IMR-90 (cell line): Measurements from ENCODE around the gene DCDC2B. TPM values are rescaled to one million over a fixed set of nuclear protein-coding genes. Genes with fewer than 3 reads are reported as not detected.

Source experiments
- ATAC-seq: fragments of 200-7000 bp; cut with Tn5 transposase; 2 replicates; pipeline ENCODE4 v1.9.1; 2020; ENCODE audit warnings: low read depth, mild to moderate bottlenecking, moderate library complexity
- BruUV-seq: library from RNA; stranded (reverse); fragments of 400-500 nt; replicated peaks from 2 replicates; lab custom pipeline; 2021; lab: Mats Ljungman, UMichigan
- CTCF ChIA-PET: fragments of 300-600 bp; formaldehyde crosslinking; extraction: SDS; loops from one replicate; lab custom pipeline; 2021; ENCODE audit warnings: antibody characterized with exemption; lab: Yijun Ruan, JAX
- POLR2A ChIA-PET: fragments of 300-600 bp; sonication (Branson Sonifier 250); formaldehyde crosslinking; loops from one replicate; lab custom pipeline; 2022; ENCODE audit warnings: antibody characterized with exemption; ENCODE audit not compliant: unreplicated experiment; lab: Charles Lee
- DNase-seq: peaks from one replicate; pipeline ENCODE4 v3.0.0; 2013
- H2AFZ ChIP-seq: replicated peaks from 2 replicates; pipeline ENCODE3; 2013; ENCODE audit warnings: low read length, mild to moderate bottlenecking; ENCODE audit not compliant: poor library complexity
- H2AK5ac ChIP-seq: 2 replicates; pipeline ENCODE4 v1.6.1; 2013; ENCODE audit warnings: low read depth, low read length, inconsistent platforms
- H2AK9ac ChIP-seq: replicated peaks from 2 replicates; pipeline ENCODE3; 2013; ENCODE audit warnings: mild to moderate bottlenecking, low read depth, low read length, moderate library complexity; ENCODE audit not compliant: poor library complexity
- H2BK120ac ChIP-seq: 2 replicates; pipeline ENCODE4 v1.6.1; 2013; ENCODE audit warnings: low read depth, low read length, inconsistent platforms
- H2BK15ac ChIP-seq: 3 replicates; pipeline ENCODE4 v1.6.1; 2013; ENCODE audit warnings: low read depth, low read length, inconsistent platforms
- H2BK20ac ChIP-seq: 2 replicates; pipeline ENCODE4 v1.6.1; 2013; ENCODE audit warnings: low read depth, mild to moderate bottlenecking, inconsistent platforms, low read length, moderate library complexity
- H2BK5ac ChIP-seq: 2 replicates; pipeline ENCODE4 v1.6.1; 2013; ENCODE audit warnings: mild to moderate bottlenecking, low read depth, low read length, inconsistent platforms; ENCODE audit not compliant: poor library complexity, severe bottlenecking
- H3K14ac ChIP-seq: replicated peaks from 2 replicates; pipeline ENCODE4 v1.6.1; 2013; ENCODE audit warnings: low read depth, low read length, inconsistent platforms
- H3K18ac ChIP-seq: 2 replicates; pipeline ENCODE4 v1.6.1; 2013; ENCODE audit warnings: low read depth, low read length, control low read depth
- H3K23ac ChIP-seq: 2 replicates; pipeline ENCODE4 v1.6.1; 2013; ENCODE audit warnings: low read depth, low read length, inconsistent platforms
- H3K27ac ChIP-seq: 2 replicates; pipeline ENCODE4 v1.5.1; 2013; ENCODE audit warnings: mild to moderate bottlenecking, control low read depth, low read length; ENCODE audit not compliant: insufficient read depth
- H3K27me3 ChIP-seq: 2 replicates; pipeline ENCODE4 v1.6.1; 2013; ENCODE audit warnings: low read length; ENCODE audit not compliant: control insufficient read depth, insufficient read depth
- H3K36me3 ChIP-seq: 2 replicates; pipeline ENCODE4 v1.6.1; 2013; ENCODE audit warnings: low read length, mixed read lengths; ENCODE audit not compliant: control insufficient read depth, insufficient read depth
- H3K4ac ChIP-seq: 2 replicates; pipeline ENCODE4 v1.6.1; 2013; ENCODE audit warnings: low read depth, low read length, inconsistent platforms
- H3K4me1 ChIP-seq: 2 replicates; pipeline ENCODE4 v1.6.1; 2013; ENCODE audit warnings: low read length, mixed read lengths; ENCODE audit not compliant: control insufficient read depth, insufficient read depth
- H3K4me2 ChIP-seq: 2 replicates; pipeline ENCODE4 v1.6.1; 2013; ENCODE audit warnings: low read depth, mild to moderate bottlenecking, control low read depth, low read length, moderate library complexity
- H3K4me3 ChIP-seq: 2 replicates; pipeline ENCODE4 v1.5.1; 2013; ENCODE audit warnings: low read depth, mild to moderate bottlenecking, control low read depth, low read length, moderate library complexity; ENCODE audit not compliant: insufficient read depth
- H3K56ac ChIP-seq: 2 replicates; pipeline ENCODE4 v1.6.1; 2013; ENCODE audit warnings: low read length, inconsistent platforms; ENCODE audit not compliant: insufficient read depth; ENCODE audit errors: extremely low read depth
- H3K79me1 ChIP-seq, 2 experiments: 2 replicates each; pipeline ENCODE4 v1.6.1; 2013; ENCODE audit warnings: low read length in 2 of 2, inconsistent platforms in 1 of 2, low read depth in 1 of 2
- H3K9ac ChIP-seq: 2 replicates; pipeline ENCODE4 v1.6.1; 2013; ENCODE audit warnings: low read depth, low read length, control low read depth
- H3K9me1 ChIP-seq: 2 replicates; pipeline ENCODE4 v1.6.1; 2013; ENCODE audit warnings: low read length, inconsistent platforms; ENCODE audit not compliant: insufficient read depth
- H3K9me3 ChIP-seq: 2 replicates; pipeline ENCODE4 v1.6.1; 2013; ENCODE audit warnings: low read length; ENCODE audit not compliant: control insufficient read depth, insufficient read depth
- H4K20me1 ChIP-seq: 2 replicates; pipeline ENCODE4 v1.6.1; 2013; ENCODE audit warnings: low read length, inconsistent platforms; ENCODE audit not compliant: insufficient read depth
- H4K5ac ChIP-seq: 2 replicates; pipeline ENCODE4 v1.6.1; 2013; ENCODE audit warnings: mild to moderate bottlenecking, low read depth, low read length, control low read depth
- H4K8ac ChIP-seq, 2 experiments: 2 replicates each; pipeline ENCODE4 v1.6.1; 2013; ENCODE audit warnings: low read depth in 2 of 2, low read length in 2 of 2, control low read depth in 1 of 2, inconsistent platforms in 1 of 2
- H4K91ac ChIP-seq: 2 replicates; pipeline ENCODE4 v1.6.1; 2013; ENCODE audit warnings: low read depth, low read length, inconsistent platforms; ENCODE audit not compliant: insufficient read depth
- BHLHE40 ChIP-seq: fragments of 150-350 bp; IDR thresholded peaks from 2 replicates; pipeline ENCODE4 v1.6.1; 2016; ENCODE audit warnings: mild to moderate bottlenecking, low read depth, low read length
- CEBPB ChIP-seq: IDR thresholded peaks from 2 replicates; pipeline ENCODE4 v1.6.1; 2012; ENCODE audit warnings: low read depth, low read length, improper control_type of control experiment
- CHD1 ChIP-seq: IDR thresholded peaks from 2 replicates; pipeline ENCODE4 v1.6.1; 2012; ENCODE audit warnings: low read depth, low read length, improper control_type of control experiment
- FOS ChIP-seq: fragments of 150-350 bp; IDR thresholded peaks from 2 replicates; pipeline ENCODE4 v1.6.1; 2016; ENCODE audit warnings: low read depth, low read length
- MAZ ChIP-seq: IDR thresholded peaks from 2 replicates; pipeline ENCODE4 v1.6.1; 2012; ENCODE audit warnings: low read depth, mild to moderate bottlenecking, low read length, improper control_type of control experiment, moderate library complexity, borderline replicate concordance
- MXI1 ChIP-seq: IDR thresholded peaks from 2 replicates; pipeline ENCODE4 v1.6.1; 2012; ENCODE audit warnings: low read depth, mild to moderate bottlenecking, low read length, moderate library complexity, borderline replicate concordance
- RAD21 ChIP-seq: IDR thresholded peaks from 2 replicates; pipeline ENCODE4 v1.6.1; 2012; ENCODE audit warnings: low read length, improper control_type of control experiment
- RCOR1 ChIP-seq: IDR thresholded peaks from 2 replicates; pipeline ENCODE4 v1.6.1; 2012; ENCODE audit warnings: mild to moderate bottlenecking, low read length, improper control_type of control experiment; ENCODE audit not compliant: insufficient replicate concordance
- RFX5 ChIP-seq: IDR thresholded peaks from 2 replicates; pipeline ENCODE4 v1.8.0; 2012; ENCODE audit warnings: low read depth, mild to moderate bottlenecking, low read length, moderate library complexity
- SMC3 ChIP-seq: fragments of 150-350 bp; IDR thresholded peaks from 2 replicates; pipeline ENCODE4 v1.6.1; 2016; ENCODE audit warnings: low read depth, mild to moderate bottlenecking, antibody characterized with exemption, low read length, moderate library complexity
- WGBS, 2 experiments: methylation state at CpG; one replicate each; pipeline versions ENCODE4 v1.1.5 to v1.1.7; 2013; ENCODE audit warnings: missing lambda C conversion rate in 2 of 2; ENCODE audit not compliant: insufficient read length in 1 of 2; ENCODE audit errors: extremely low coverage in 2 of 2; 5-methylcytosine and 5-hydroxymethylcytosine counted together
- dilution Hi-C: fragments of 300-500 bp; cut with HindIII; formaldehyde crosslinking; loops from one replicate; pipeline ENCODE4 v1.14.3; 2018; ENCODE audit warnings: low sequenced_read_pairs; ENCODE audit not compliant: unreplicated experiment
- in situ Hi-C: fragments of 300-500 bp; cut with MboI; formaldehyde crosslinking; loops from 3 replicates; pipeline ENCODE4 v1.14.3; 2019; ENCODE audit warnings: low sequenced_read_pairs, inconsistent platforms, mixed read lengths
- intact Hi-C: fragments of 100-400 bp; cut with micrococcal nuclease; formaldehyde crosslinking; loops from 2 replicates; pipeline ENCODE4 v1.10.0; 2022
- polyA plus RNA-seq, 3 experiments: library from polyadenylated mRNA; depleted of rRNA; stranded (reverse); fragments of >200 nt; gene quantifications; 2 replicates each; pipeline ENCODE4 v1.2.3, GENCODE V29; 2012; ENCODE audit warnings: low replicate concordance in 1 of 3
- total RNA-seq: library from RNA; depleted of rRNA; stranded (reverse); fragments of >200 nt; gene quantifications from 2 replicates; pipeline ENCODE4 v1.2.3, GENCODE V29; 2012
- TF ChIP-seq, protein P1 (sequence below): fragments of 150-350 bp; IDR thresholded peaks from 2 replicates; pipeline ENCODE4 v1.6.1; 2017; ENCODE audit warnings: mild to moderate bottlenecking, antibody characterized with exemption, low read length, low read depth
- TF ChIP-seq, protein P2 (sequence below): fragments of 150-350 bp; IDR thresholded peaks from 2 replicates; pipeline ENCODE4 v1.6.1; 2016; ENCODE audit warnings: low read depth, mild to moderate bottlenecking, low read length, moderate library complexity, borderline replicate concordance
- TF ChIP-seq, protein P3 (sequence below): conservative IDR thresholded peaks from 2 replicates; pipeline ENCODE4 v1.5.1; 2012; ENCODE audit warnings: mild to moderate bottlenecking, low read depth, low read length, improper control_type of control experiment

Gene DCDC2B
- total and polyA plus RNA-seq, 2 of the 4 experiments (the other 2 are of a cell fraction), result not detected

DNA sequence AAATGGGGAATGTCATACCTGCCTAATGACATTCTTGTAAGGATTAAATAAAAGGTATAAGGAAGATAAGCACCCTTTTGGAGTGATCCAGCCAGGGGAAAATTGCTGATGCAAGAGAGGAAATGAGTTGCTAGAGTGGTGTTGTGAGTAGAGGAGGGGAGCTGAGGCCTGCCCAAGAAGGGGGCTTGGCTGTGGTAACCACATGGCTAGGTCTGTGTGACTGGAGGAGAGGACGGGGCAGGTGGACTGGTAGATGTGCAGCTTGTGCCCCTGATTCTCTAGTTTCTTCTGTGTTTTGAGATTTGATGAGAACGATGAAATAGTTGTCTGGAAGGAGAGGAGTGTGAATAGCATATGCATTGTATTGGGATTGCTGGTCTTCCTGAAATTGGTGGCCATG lies 22.8 kb upstream of the DCDC2B start:
- H3K27ac ChIP-seq, result peak overlapping the region; percentile 77; the same call in 1 of the 2 replicates
- 0 out of 2 replicates have a peak overlapping the region, but pooled peaks have one; percentile 23 for H3K14ac ChIP-seq
- H4K8ac ChIP-seq, result no peak overlapping the region; a peak in 1 of 4 replicates
- TF ChIP-seq MAZ (no peak), RCOR1 (no peak), FOS (no peak), SMC3 (no peak), RAD21 (no peak), CEBPB (no peak), MXI1 (no peak), RFX5 (no peak), CHD1 (no peak), BHLHE40 (no peak)
- TF ChIP-seq, protein P1, sequence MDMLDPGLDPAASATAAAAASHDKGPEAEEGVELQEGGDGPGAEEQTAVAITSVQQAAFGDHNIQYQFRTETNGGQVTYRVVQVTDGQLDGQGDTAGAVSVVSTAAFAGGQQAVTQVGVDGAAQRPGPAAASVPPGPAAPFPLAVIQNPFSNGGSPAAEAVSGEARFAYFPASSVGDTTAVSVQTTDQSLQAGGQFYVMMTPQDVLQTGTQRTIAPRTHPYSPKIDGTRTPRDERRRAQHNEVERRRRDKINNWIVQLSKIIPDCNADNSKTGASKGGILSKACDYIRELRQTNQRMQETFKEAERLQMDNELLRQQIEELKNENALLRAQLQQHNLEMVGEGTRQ, result no peak
- TF ChIP-seq, protein P2, sequence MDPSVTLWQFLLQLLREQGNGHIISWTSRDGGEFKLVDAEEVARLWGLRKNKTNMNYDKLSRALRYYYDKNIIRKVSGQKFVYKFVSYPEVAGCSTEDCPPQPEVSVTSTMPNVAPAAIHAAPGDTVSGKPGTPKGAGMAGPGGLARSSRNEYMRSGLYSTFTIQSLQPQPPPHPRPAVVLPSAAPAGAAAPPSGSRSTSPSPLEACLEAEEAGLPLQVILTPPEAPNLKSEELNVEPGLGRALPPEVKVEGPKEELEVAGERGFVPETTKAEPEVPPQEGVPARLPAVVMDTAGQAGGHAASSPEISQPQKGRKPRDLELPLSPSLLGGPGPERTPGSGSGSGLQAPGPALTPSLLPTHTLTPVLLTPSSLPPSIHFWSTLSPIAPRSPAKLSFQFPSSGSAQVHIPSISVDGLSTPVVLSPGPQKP, result no peak
- TF ChIP-seq, protein P3, sequence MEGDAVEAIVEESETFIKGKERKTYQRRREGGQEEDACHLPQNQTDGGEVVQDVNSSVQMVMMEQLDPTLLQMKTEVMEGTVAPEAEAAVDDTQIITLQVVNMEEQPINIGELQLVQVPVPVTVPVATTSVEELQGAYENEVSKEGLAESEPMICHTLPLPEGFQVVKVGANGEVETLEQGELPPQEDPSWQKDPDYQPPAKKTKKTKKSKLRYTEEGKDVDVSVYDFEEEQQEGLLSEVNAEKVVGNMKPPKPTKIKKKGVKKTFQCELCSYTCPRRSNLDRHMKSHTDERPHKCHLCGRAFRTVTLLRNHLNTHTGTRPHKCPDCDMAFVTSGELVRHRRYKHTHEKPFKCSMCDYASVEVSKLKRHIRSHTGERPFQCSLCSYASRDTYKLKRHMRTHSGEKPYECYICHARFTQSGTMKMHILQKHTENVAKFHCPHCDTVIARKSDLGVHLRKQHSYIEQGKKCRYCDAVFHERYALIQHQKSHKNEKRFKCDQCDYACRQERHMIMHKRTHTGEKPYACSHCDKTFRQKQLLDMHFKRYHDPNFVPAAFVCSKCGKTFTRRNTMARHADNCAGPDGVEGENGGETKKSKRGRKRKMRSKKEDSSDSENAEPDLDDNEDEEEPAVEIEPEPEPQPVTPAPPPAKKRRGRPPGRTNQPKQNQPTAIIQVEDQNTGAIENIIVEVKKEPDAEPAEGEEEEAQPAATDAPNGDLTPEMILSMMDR, result no peak
- peak overlapping the region; percentile 14; the same call in 1 of the 2 replicates for H2BK120ac ChIP-seq
- no peak overlapping the region for H3K9ac ChIP-seq
- H3K4me1 ChIP-seq, result peaks cover 20% of the 10 kb centered on the region
- H4K5ac ChIP-seq, result no peak overlapping the region
- H2AK5ac ChIP-seq, result no peak overlapping the region
- H2BK15ac ChIP-seq, result no peak overlapping the region
- no TSS peak for BruUV-seq
- H3K18ac ChIP-seq, result no peak overlapping the region
- dilution Hi-C loops, result no loop called here
- H3K56ac ChIP-seq, result no peak overlapping the region
- peaks cover 35 to 70% of the 10 kb centered on the region in 2 experiments for H3K79me1 ChIP-seq
- peaks cover 10% of the 10 kb centered on the region; the same call in 1 of the 2 replicates for H3K9me1 ChIP-seq
- no peak overlapping the region for H2BK20ac ChIP-seq
- no peak for ATAC-seq
- intact Hi-C loops, result no loop called here
- ChIA-PET POLR2A (no interaction called here), CTCF (no interaction called here)
- 0 out of 2 replicates have a peak overlapping the region, but pooled peaks have one; percentile 15 for H4K91ac ChIP-seq
- no peak overlapping the region for H2AFZ ChIP-seq
- no peak overlapping the region for H3K4me2 ChIP-seq
- in situ Hi-C loops, result no loop called here
- peaks cover 46% of the 10 kb centered on the region for H4K20me1 ChIP-seq
- DNase-seq, result no peak
- no peaks in the 10 kb centered on the region for H3K9me3 ChIP-seq
- H3K4ac ChIP-seq, result peak overlapping the region; percentile 60
- peak overlapping the region; percentile 52; the same call in 1 of the 2 replicates for H3K23ac ChIP-seq
- 84% methylated on average over 2 of the region's 2 CpGs; no CpG with 5 or more reads in 1 of the 2 experiments for WGBS, 2 experiments
- H3K36me3 ChIP-seq, result peaks cover 72% of the 10 kb centered on the region
- peak overlapping the region; percentile 57 for H2BK5ac ChIP-seq
- no peak overlapping the region for H3K4me3 ChIP-seq
- H2AK9ac ChIP-seq, result no peak overlapping the region
- H3K27me3 ChIP-seq, result no peaks in the 10 kb centered on the region
